GM12892 (cell line): ENCODE data around the gene GEMIN7.

Experiments used
- POLR2A ChIP-seq: IDR thresholded peaks from 2 replicates; pipeline ENCODE4 v1.6.1; 2011; ENCODE audit warnings: low read depth, low read length, control low read depth
- POLR2AphosphoS5 ChIP-seq: IDR thresholded peaks from 2 replicates; pipeline ENCODE4 v1.6.1; 2011; ENCODE audit warnings: low read depth, low read length, control low read depth
- TAF1 ChIP-seq: IDR thresholded peaks from 2 replicates; pipeline ENCODE4 v1.6.1; 2011; ENCODE audit warnings: low read depth, mild to moderate bottlenecking, control low read depth, low read length, borderline replicate concordance

DNA sequence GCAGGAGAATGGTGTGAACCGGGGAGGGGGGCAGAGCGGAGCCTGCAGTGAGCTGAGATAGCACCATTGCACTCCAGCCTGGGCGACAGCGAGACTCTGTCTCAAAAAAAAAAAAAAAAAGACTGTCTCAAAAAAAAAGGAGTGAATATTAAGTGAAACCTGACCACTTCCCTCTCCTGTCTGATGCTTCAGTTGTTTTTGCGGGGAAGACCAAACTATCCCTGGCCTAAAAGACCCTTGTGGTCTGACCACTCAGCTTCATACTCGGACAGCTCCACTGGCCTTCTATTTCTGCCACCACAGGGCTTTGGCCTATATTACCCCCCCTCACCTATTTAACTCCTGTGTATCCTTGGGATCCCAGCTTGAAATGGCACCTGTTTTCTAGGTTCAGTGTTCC, 37.9 kb upstream of the GEMIN7 start:
- no peak for TF ChIP-seq POLR2AphosphoS5
- TF ChIP-seq POLR2A = no peak
- no peak for TF ChIP-seq TAF1
